ENCODE data around the gene TFAP2C. TPM values are rescaled to one million over a fixed set of nuclear protein-coding genes. Genes with fewer than 3 reads are reported as not detected.

Gene TFAP2C
- total and polyA plus RNA-seq, 2 donors (not counting 3 experiments of a cell fraction or from before 2014, with no cell fraction given) = 0.06 TPM; not detected in 1

DNA sequence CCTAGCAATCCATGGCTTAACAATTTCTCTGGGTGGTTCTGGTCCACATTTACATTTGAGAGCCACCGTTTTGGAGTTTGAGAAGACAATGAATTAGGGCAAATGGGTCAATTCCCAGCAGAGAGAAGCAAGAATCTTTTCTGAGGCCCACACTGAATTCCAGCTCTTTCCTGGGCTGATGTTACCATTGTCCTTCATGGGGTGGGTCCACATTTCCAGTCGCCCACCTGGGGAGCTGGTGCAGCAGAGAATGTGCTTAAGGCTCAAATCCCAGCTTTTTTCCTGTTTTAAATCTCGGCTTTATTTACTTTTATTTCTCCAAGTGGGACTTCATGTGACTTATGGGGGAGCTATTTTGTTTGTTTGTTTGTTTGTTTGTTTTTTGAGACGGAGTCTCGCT is 44.2 kb upstream of the TFAP2C start:
- Histone ChIP-seq H3K4me1 (ENCODE audit: control insufficient read depth, extremely low read depth, insufficient read depth, low read length) (no peaks in the 10 kb centered on the region), H3K9me3 (replicated peaks; ENCODE audit: control insufficient read depth, insufficient read depth, low read length) (no peaks in the 10 kb centered on the region), H3K4me2 (ENCODE audit: insufficient read depth, low read length) (no peak overlapping the region), H3K27ac (ENCODE audit: insufficient read depth, low read depth, low read length) (no peak overlapping the region), H3K9me1 (replicated peaks; ENCODE audit: control insufficient read depth, extremely low read depth, insufficient read depth, low read length) (no peaks in the 10 kb centered on the region), H3K27me3 (ENCODE audit: control insufficient read depth in 2 of 2, insufficient read depth in 2 of 2, low read length in 2 of 2) (no peaks in the 10 kb centered on the region), H3K4me3 (replicated peaks in 1 of 3; ENCODE audit: insufficient read depth in 1 of 3, low read depth in 1 of 3, low read length in 3 of 3) (no peak overlapping the region), H2AFZ (ENCODE audit: low read depth, low read length) (no peak overlapping the region), H3K9ac (replicated peaks; ENCODE audit: extremely low read depth, insufficient read depth, low read length) (no peak overlapping the region), H3K79me2 (ENCODE audit: control insufficient read depth, insufficient read depth, low read length) (no peaks in the 10 kb centered on the region), H3K36me3 (ENCODE audit: control insufficient read depth in 2 of 2, extremely low read depth in 1 of 2, insufficient read depth in 2 of 2, low read length in 2 of 2) (no peaks in the 10 kb centered on the region), H4K20me1 (replicated peaks; ENCODE audit: control insufficient read depth, extremely low read depth, insufficient read depth, low read length) (no peaks in the 10 kb centered on the region)
- POLR2A ChIA-PET = no interaction called here
- FAIRE-seq = no peak
- DNase-seq (ENCODE audit: low read depth, low spot score) = no peak
- BruUV-seq (replicated peaks) = no TSS peak
- dilution Hi-C loops (cut with MboI; ENCODE audit: extremely low pct_ligation_motif_present, low sequenced_read_pairs) (no loop called here), intact Hi-C loops (cut with micrococcal nuclease) (no loop called here)
- CTCF ChIA-PET = interaction anchor here (1.7 kb wide), 1 partner anchor 34 kb away, joined by 4 read pairs; no protein-coding TSS in a partner anchor
- TF ChIP-seq, protein P1, sequence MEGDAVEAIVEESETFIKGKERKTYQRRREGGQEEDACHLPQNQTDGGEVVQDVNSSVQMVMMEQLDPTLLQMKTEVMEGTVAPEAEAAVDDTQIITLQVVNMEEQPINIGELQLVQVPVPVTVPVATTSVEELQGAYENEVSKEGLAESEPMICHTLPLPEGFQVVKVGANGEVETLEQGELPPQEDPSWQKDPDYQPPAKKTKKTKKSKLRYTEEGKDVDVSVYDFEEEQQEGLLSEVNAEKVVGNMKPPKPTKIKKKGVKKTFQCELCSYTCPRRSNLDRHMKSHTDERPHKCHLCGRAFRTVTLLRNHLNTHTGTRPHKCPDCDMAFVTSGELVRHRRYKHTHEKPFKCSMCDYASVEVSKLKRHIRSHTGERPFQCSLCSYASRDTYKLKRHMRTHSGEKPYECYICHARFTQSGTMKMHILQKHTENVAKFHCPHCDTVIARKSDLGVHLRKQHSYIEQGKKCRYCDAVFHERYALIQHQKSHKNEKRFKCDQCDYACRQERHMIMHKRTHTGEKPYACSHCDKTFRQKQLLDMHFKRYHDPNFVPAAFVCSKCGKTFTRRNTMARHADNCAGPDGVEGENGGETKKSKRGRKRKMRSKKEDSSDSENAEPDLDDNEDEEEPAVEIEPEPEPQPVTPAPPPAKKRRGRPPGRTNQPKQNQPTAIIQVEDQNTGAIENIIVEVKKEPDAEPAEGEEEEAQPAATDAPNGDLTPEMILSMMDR (IDR thresholded peaks at IDR 0.05; ENCODE audit: extremely low read depth in 1 of 2, insufficient read depth in 1 of 2, low read depth in 1 of 2, low read length in 2 of 2) = no peak
- TF ChIP-seq POLR2AphosphoS5 (IDR thresholded peaks at IDR 0.05; ENCODE audit: insufficient read depth, low read depth, low read length) (no peak), MYC (IDR thresholded peaks at IDR 0.05; ENCODE audit: low read depth, low read length) (no peak), GATA2 (IDR thresholded peaks at IDR 0.05; ENCODE audit: insufficient read depth, insufficient read length, low read depth, low read length) (no peak), POLR2A (IDR thresholded peaks at IDR 0.05; ENCODE audit: low read depth, low read length) (no peak), JUN (IDR thresholded peaks at IDR 0.05; ENCODE audit: borderline replicate concordance, insufficient read depth, insufficient read length, low read depth) (no peak)
- TF ChIP-seq, protein P2, sequence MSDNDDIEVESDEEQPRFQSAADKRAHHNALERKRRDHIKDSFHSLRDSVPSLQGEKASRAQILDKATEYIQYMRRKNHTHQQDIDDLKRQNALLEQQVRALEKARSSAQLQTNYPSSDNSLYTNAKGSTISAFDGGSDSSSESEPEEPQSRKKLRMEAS (IDR thresholded peaks at IDR 0.05; ENCODE audit: insufficient read depth, insufficient read length) = no peak

Data from endothelial cell of umbilical vein (primary cell).